HepG2 (cell line): ENCODE measurements around the gene FILIP1. TPM values are rescaled to one million over a fixed set of nuclear protein-coding genes. Genes with fewer than 3 reads are reported as not detected.

Experiments used
- ATAC-seq: fragments of 200-7000 bp; cut with Tn5 transposase; 3 replicates; pipeline ENCODE4 v1.9.1; 2020; ENCODE audit warnings: mild to moderate bottlenecking, moderate library complexity
- BruUV-seq: library from RNA; stranded (reverse); fragments of 400-500 nt; replicated peaks from 2 replicates; lab custom pipeline; 2021; lab: Mats Ljungman, UMichigan
- CTCF ChIA-PET: fragments of 300-600 bp; formaldehyde crosslinking; extraction: SDS; loops from one replicate; lab custom pipeline; 2021; ENCODE audit warnings: low total read pairs, inconsistent platforms, low intra/inter-chr PET ratio; lab: Yijun Ruan, JAX
- POLR2A ChIA-PET: fragments of 350-600 bp; sonication (Branson Sonifier 250); formaldehyde crosslinking; loops from one replicate; lab custom pipeline; 2020; ENCODE audit warnings: antibody characterized with exemption, inconsistent platforms; lab: Yijun Ruan, JAX
- DNase-seq: peaks from one replicate; pipeline ENCODE4 v3.0.0-alpha.2; 2015; ENCODE audit warnings: low spot score
- FAIRE-seq: peaks from 3 replicates; lab custom pipeline; 2011; peaks lifted over from hg19 to GRCh38; lab: Jason Lieb, UNC
- H2AFZ ChIP-seq: one replicate; pipeline ENCODE4 v1.6.1; 2011; ENCODE audit warnings: low read length, inconsistent platforms
- H3K27ac ChIP-seq: fragments of 300-600 bp; 3 replicates; pipeline ENCODE4 v1.8.0; 2011; ENCODE audit warnings: mixed run types, mild to moderate bottlenecking, mixed read lengths, low read length, inconsistent platforms; ENCODE audit not compliant: insufficient read depth; ENCODE audit errors: extremely low read length
- H3K27me3 ChIP-seq, 2 experiments: fragments of 200-600 bp in 1 of 2; 2 replicates in 1 of 2; 3 replicates in 1 of 2; pipeline versions ENCODE4 v1.6.0 to v1.8.0; 2011; ENCODE audit warnings: low read length in 2 of 2, mild to moderate bottlenecking in 2 of 2, moderate library complexity in 2 of 2, inconsistent platforms in 1 of 2; ENCODE audit not compliant: insufficient read depth in 2 of 2, control insufficient read depth in 1 of 2
- H3K36me3 ChIP-seq, 2 experiments: fragments of 200-600 bp in 1 of 2; replicated peaks in 1 of 2; 2 replicates in 1 of 2; 3 replicates in 1 of 2; pipeline versions ENCODE4 v1.5.1 to v1.8.0; 2011; ENCODE audit warnings: low read length in 2 of 2, inconsistent platforms in 1 of 2; ENCODE audit not compliant: insufficient read depth in 2 of 2, control insufficient read depth in 1 of 2
- H3K4me1 ChIP-seq: 2 replicates; pipeline ENCODE4 v1.5.1; 2012; ENCODE audit warnings: low read length, inconsistent platforms; ENCODE audit not compliant: insufficient read depth
- H3K4me2 ChIP-seq: 2 replicates; pipeline ENCODE4 v1.6.0; 2011; ENCODE audit warnings: low read depth, low read length, inconsistent platforms
- H3K4me3 ChIP-seq, 3 experiments: fragments of 200-600 bp in 1 of 3; sonication (generic), shearing (Covaris generic) in 1 of 3; replicated peaks in 1 of 3; 2 replicates each; pipeline ENCODE4 v1.5.1; 2011 to 2016; ENCODE audit warnings: low read length in 3 of 3, inconsistent platforms in 2 of 3, low read depth in 2 of 3, mild to moderate bottlenecking in 2 of 3, control low read depth in 1 of 3, mixed read lengths in 1 of 3; ENCODE audit not compliant: insufficient read depth in 1 of 3
- H3K79me2 ChIP-seq: one replicate; pipeline ENCODE4 v1.6.1; 2011; ENCODE audit warnings: low read length, inconsistent platforms; ENCODE audit not compliant: insufficient read depth
- H3K9ac ChIP-seq: 2 replicates; pipeline ENCODE4 v1.6.0; 2011; ENCODE audit warnings: mild to moderate bottlenecking, low read depth, low read length, inconsistent platforms; ENCODE audit not compliant: insufficient read depth
- H3K9me3 ChIP-seq: 2 replicates; pipeline ENCODE4 v1.5.1; 2012; ENCODE audit warnings: mild to moderate bottlenecking, low read length
- H4K20me1 ChIP-seq: 2 replicates; pipeline ENCODE4 v1.6.0; 2011; ENCODE audit warnings: inconsistent platforms, mild to moderate bottlenecking, low read length, moderate library complexity; ENCODE audit not compliant: insufficient read depth
- NR2F6 ChIP-seq, 2 experiments: IDR thresholded peaks; 2 replicates each; pipeline ENCODE4 v1.6.1; 2016; ENCODE audit warnings: antibody characterized with exemption in 1 of 2, mild to moderate bottlenecking in 1 of 2
- SMARCC2 ChIP-seq: fragments of 450-650 bp; IDR thresholded peaks from 2 replicates; pipeline ENCODE4 v1.6.1; 2017; ENCODE audit warnings: antibody characterized with exemption, mild to moderate bottlenecking
- ZFP41 ChIP-seq: sonication (generic); formaldehyde crosslinking; IDR thresholded peaks from 2 replicates; pipeline ENCODE4 v1.4.0; 2020; ENCODE audit warnings: mild to moderate bottlenecking, missing genetic modification reagents, borderline replicate concordance
- ZNF800 ChIP-seq: sonication (generic); formaldehyde crosslinking; IDR thresholded peaks from 2 replicates; pipeline ENCODE4 v1.4.0; 2020; ENCODE audit warnings: missing genetic modification reagents
- in situ Hi-C: cut with HindIII; loops from 2 replicates; pipeline ENCODE4 v1.10.0; 2017; ENCODE audit warnings: low pct_unique_long_range_greater_than_20kb; ENCODE audit not compliant: extremely low pct_ligation_motif_present
- intact Hi-C: fragments of 100-400 bp; cut with micrococcal nuclease; formaldehyde crosslinking; loops from one replicate; pipeline ENCODE4 v1.10.0; 2022; ENCODE audit not compliant: unreplicated experiment
- polyA plus RNA-seq, 8 experiments: library from polyadenylated mRNA; depleted of rRNA in 3 of 8; stranded (reverse) in 7 of 8; unstranded in 1 of 8; fragments of >200 nt; fragmentation: Illumina TruSeq in 4 of 8; extraction: Trizol in 4 of 8; gene quantifications; 2 replicates each; pipeline versions ENCODE4 v1.2.1 to v1.2.3, GENCODE V29; 2011 to 2016; ENCODE audit warnings: low read depth in 4 of 8, missing spikeins in 1 of 8, mixed read lengths in 1 of 8; ENCODE audit not compliant: insufficient read depth in 1 of 8
- total RNA-seq, 5 experiments: library from RNA; depleted of rRNA; stranded (reverse); fragments of >200 nt; fragmentation: Illumina TruSeq; extraction: Trizol; gene quantifications; 2 replicates each; pipeline ENCODE4 v1.2.3, GENCODE V29; 2016; ENCODE audit warnings: low read depth in 1 of 5
- TF ChIP-seq, protein P1 (sequence below): sonication (generic); formaldehyde crosslinking; IDR thresholded peaks from 2 replicates; pipeline ENCODE4 v1.8.0; 2022; ENCODE audit warnings: mild to moderate bottlenecking, missing genetic modification reagents, borderline replicate concordance

FILIP1 gene
- total and polyA plus RNA-seq, 2 of the 13 experiments (the other 11 are each of a cell fraction or from before 2014, with no cell fraction given) = not detected

GRCh38 chr6:75484535-75484934, 9.1 kb downstream of the FILIP1 start:
- Histone ChIP-seq H3K4me1 (no peaks in the 10 kb centered on the region), H3K27ac (no peak overlapping the region), H3K27me3 (no peaks in the 10 kb centered on the region; a peak in 1 of 5 replicates), H3K4me3 (no peak overlapping the region), H3K36me3 (no peaks in the 10 kb centered on the region), H3K9ac (no peak overlapping the region), H4K20me1 (no peaks in the 10 kb centered on the region), H3K79me2 (no peaks in the 10 kb centered on the region), H3K9me3 (no peaks in the 10 kb centered on the region), H2AFZ (no peak overlapping the region), H3K4me2 (no peak overlapping the region)
- intact Hi-C loops (no loop called here), in situ Hi-C loops (no loop called here)
- FAIRE-seq = no peak
- CTCF ChIA-PET = no interaction called here
- no TSS peak for BruUV-seq
- no peak for ATAC-seq
- no peak for DNase-seq
- TF ChIP-seq ZNF800 (CRISPR knock-in tag) (no peak), ZFP41 (CRISPR knock-in tag) (no peak), SMARCC2 (no peak), NR2F6 (IDR thresholded peaks at IDR 0.05) (no peak), NR2F6 (CRISPR knock-in tag; IDR thresholded peaks at IDR 0.05) (no peak)
- TF ChIP-seq, protein P1, sequence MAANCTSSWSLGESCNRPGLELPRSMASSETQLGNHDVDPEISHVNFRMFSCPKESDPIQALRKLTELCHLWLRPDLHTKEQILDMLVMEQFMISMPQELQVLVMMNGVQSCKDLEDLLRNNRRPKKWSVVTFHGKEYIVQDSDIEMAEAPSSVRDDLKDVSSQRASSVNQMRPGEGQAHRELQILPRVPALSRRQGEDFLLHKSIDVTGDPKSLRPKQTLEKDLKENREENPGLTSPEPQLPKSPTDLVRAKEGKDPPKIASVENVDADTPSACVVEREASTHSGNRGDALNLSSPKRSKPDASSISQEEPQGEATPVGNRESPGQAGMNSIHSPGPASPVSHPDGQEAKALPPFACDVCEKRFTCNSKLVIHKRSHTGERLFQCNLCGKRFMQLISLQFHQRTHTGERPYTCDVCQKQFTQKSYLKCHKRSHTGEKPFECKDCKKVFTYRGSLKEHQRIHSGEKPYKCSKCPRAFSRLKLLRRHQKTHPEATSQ (CRISPR knock-in tag) = no peak
- POLR2A ChIA-PET = no interaction called here
